ENCODE measurements around the gene NUP160. TPM values are rescaled to one million over a fixed set of nuclear protein-coding genes. Genes with fewer than 3 reads are reported as not detected.
A peak's percentile ranks its signal among the peaks of the same experiment; 100 is the strongest.
"Not testable (repeated sequence)": the region's sequence is repeated elsewhere in the genome, so short reads cannot be mapped to it uniquely, and the experiment has no call there.

Gene NUP160
- total RNA-seq, 1 donor from 2014 or later, result 91.9 TPM

GRCh38 chr11:47879259-47880158, 31.4 kb upstream of the NUP160 start:
- DNase-seq (ENCODE audit: low spot score), result no peak
- H3K4me3 Mint-ChIP-seq, result no peak overlapping the region
- H3K9me3 Mint-ChIP-seq, result peaks cover 23% of the 10 kb centered on the region
- H3K27me3 Mint-ChIP-seq (ENCODE audit: insufficient read depth), result no peaks in the 10 kb centered on the region
- H3K36me3 Mint-ChIP-seq (ENCODE audit: low read depth), result peaks cover 2% of the 10 kb centered on the region
- no peak overlapping the region for H3K27ac Mint-ChIP-seq
- no peaks in the 10 kb centered on the region for H3K4me1 Mint-ChIP-seq (ENCODE audit: low read depth)
- intact Hi-C loops (cut with micrococcal nuclease), result no loop called here

GRCh38 chr11:47875858-47876257, 27.7 kb upstream of the NUP160 start:
- H3K9me3 Mint-ChIP-seq, result peaks cover 27% of the 10 kb centered on the region
- H3K4me1 Mint-ChIP-seq (ENCODE audit: low read depth); DNase-seq (ENCODE audit: low spot score); H3K27ac Mint-ChIP-seq; H3K4me3 Mint-ChIP-seq; H3K36me3 Mint-ChIP-seq (ENCODE audit: low read depth); H3K27me3 Mint-ChIP-seq (ENCODE audit: insufficient read depth); intact Hi-C loops (cut with micrococcal nuclease): not testable (repeated sequence)

DNA sequence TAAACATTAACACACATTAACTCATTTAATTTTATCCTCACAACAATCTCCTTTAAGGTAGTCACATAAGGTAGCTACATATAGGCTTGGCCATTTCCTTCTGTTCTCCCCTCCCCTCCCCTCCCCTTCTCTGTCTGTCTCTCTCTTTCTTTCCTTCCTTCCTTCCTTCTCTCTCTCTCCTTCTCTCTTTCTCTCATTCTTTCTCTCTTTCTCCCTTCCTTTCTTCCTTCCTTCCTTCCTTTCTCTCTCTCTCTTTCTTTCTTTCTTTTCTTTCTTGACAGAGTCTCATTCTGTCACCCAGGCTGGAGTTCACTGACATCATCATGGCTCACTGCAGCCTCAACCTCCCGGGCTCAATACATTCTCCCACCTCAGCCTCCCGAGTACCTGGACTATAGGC, 22.3 kb upstream of the NUP160 start:
- DNase-seq (ENCODE audit: low spot score), result no peak
- H3K9me3 Mint-ChIP-seq, result peaks cover 6% of the 10 kb centered on the region
- no peak overlapping the region for H3K4me3 Mint-ChIP-seq
- peaks cover 3% of the 10 kb centered on the region for H3K36me3 Mint-ChIP-seq (ENCODE audit: low read depth)
- H3K27me3 Mint-ChIP-seq (ENCODE audit: insufficient read depth), result peaks cover 4% of the 10 kb centered on the region
- intact Hi-C loops (cut with micrococcal nuclease), result no loop called here
- H3K4me1 Mint-ChIP-seq (ENCODE audit: low read depth), result peaks cover 13% of the 10 kb centered on the region
- no peak overlapping the region for H3K27ac Mint-ChIP-seq

- peaks cover 19% of the 10 kb centered on the region for H3K4me1 Mint-ChIP-seq (ENCODE audit: low read depth)
- H3K27me3 Mint-ChIP-seq (ENCODE audit: insufficient read depth), result peaks cover 4% of the 10 kb centered on the region
- H3K36me3 Mint-ChIP-seq (ENCODE audit: low read depth), result peaks cover 3% of the 10 kb centered on the region
- H3K27ac Mint-ChIP-seq, result no peak overlapping the region
- H3K4me3 Mint-ChIP-seq, result no peak overlapping the region
- intact Hi-C loops (cut with micrococcal nuclease), result no loop called here
- DNase-seq (ENCODE audit: low spot score), result no peak
- H3K9me3 Mint-ChIP-seq, result peaks cover 5% of the 10 kb centered on the region
Measured at GRCh38 chr11:47869544-47870393, 21.6 kb upstream of the NUP160 start.

GRCh38 chr11:47867823-47868222, 19.7 kb upstream of the NUP160 start:
- intact Hi-C loops (cut with micrococcal nuclease), result no loop called here
- no peak for DNase-seq (ENCODE audit: low spot score)
- Mint-ChIP-seq H3K27me3 (ENCODE audit: insufficient read depth) (peaks cover 4% of the 10 kb centered on the region), H3K9me3 (no peaks in the 10 kb centered on the region), H3K27ac (no peak overlapping the region), H3K36me3 (ENCODE audit: low read depth) (no peaks in the 10 kb centered on the region), H3K4me3 (no peak overlapping the region), H3K4me1 (ENCODE audit: low read depth) (peaks cover 35% of the 10 kb centered on the region)

DNA sequence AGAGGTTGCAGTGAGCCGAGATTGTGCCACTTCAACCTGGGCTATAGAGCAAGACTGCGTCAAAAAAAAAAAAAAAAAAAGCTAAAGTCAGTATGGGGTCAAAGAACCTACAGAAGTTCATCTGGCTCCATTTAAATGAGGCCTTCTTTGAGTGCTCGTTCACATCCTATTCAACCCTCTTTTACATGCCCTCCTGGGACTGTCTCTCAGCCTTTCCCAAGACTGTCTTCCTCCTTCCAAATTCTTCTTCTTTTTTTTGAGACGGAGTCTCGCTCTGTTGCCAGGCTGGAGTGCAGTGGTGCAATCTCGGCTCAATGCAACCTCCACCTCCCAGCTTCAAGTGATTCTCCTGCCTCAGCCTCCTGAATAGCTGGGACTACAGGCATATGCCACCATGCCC, 18.7 kb upstream of the NUP160 start:
- intact Hi-C loops (cut with micrococcal nuclease); H3K27ac Mint-ChIP-seq; H3K27me3 Mint-ChIP-seq (ENCODE audit: insufficient read depth); H3K9me3 Mint-ChIP-seq; DNase-seq (ENCODE audit: low spot score); H3K36me3 Mint-ChIP-seq (ENCODE audit: low read depth); H3K4me3 Mint-ChIP-seq: not testable (repeated sequence)
- peaks cover 35% of the 10 kb centered on the region for H3K4me1 Mint-ChIP-seq (ENCODE audit: low read depth)

GRCh38 chr11:47864901-47865300, 16.8 kb upstream of the NUP160 start:
- intact Hi-C loops (cut with micrococcal nuclease), result loop anchor here (5.0 kb wide), 3 partner anchors 67 to 192 kb away; no protein-coding TSS in a partner anchor
- no peak overlapping the region for H3K4me3 Mint-ChIP-seq

GRCh38 chr11:47863898-47864430, 15.8 kb upstream of the NUP160 start:
- no peaks in the 10 kb centered on the region for H3K27me3 Mint-ChIP-seq (ENCODE audit: insufficient read depth)
- peak overlapping the region; percentile 18 for H3K27ac Mint-ChIP-seq
- no peaks in the 10 kb centered on the region for H3K36me3 Mint-ChIP-seq (ENCODE audit: low read depth)
- H3K4me3 Mint-ChIP-seq, result peak overlapping the region; percentile 10
- H3K4me1 Mint-ChIP-seq (ENCODE audit: low read depth), result peaks cover 33% of the 10 kb centered on the region
- intact Hi-C loops (cut with micrococcal nuclease), result loop anchor here (2.0 to 5.0 kb wide), 4 partner anchors 15 to 193 kb away; partner anchors contain the start of gene NUP160
- no peaks in the 10 kb centered on the region for H3K9me3 Mint-ChIP-seq
- DNase-seq (ENCODE audit: low spot score), result no peak

More at GRCh38 chr11:47864901-47865300, 16.8 kb upstream of the NUP160 start:
- Mint-ChIP-seq H3K4me1 (ENCODE audit: low read depth) (peaks cover 41% of the 10 kb centered on the region), H3K27me3 (ENCODE audit: insufficient read depth) (no peaks in the 10 kb centered on the region), H3K36me3 (ENCODE audit: low read depth) (no peaks in the 10 kb centered on the region), H3K27ac (no peak overlapping the region), H3K9me3 (no peaks in the 10 kb centered on the region)
- DNase-seq (ENCODE audit: low spot score), result no peak

DNA sequence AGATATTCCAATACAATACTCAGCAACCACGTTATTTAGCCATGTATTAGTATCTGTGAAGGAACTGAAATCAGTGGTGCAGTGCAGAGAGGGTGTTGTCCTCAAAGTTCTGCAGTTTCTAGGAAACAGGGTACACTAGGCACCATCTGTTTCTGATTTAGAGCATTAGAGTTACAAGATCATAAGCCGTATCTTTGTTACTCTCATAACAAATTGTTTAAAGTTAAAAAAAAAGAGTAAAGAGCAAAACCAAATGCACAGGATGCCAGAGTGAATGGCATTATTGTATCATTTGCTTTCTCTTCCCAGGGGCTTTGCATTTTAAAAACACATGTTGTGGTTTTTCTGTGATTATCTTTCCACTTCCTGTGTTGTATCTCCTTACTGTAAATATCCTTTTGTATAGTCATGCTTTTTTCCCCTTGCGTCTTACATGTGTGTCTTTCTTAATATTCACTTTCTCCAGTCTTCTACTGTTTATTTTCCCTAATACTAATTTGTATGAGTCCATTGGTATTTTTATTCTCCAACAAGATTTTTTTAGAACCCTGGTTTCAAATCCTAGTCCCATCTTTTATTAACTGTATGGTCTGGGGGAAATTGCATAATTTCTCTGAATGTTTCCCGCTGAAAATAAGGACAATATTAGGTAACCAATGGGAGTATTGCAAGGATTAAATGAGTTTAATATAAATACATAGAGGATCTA, 15.2 kb upstream of the NUP160 start:
- peak overlapping the region; percentile 21 for H3K27ac Mint-ChIP-seq
- intact Hi-C loops (cut with micrococcal nuclease), result loop anchor here (2.0 to 5.0 kb wide), 4 partner anchors 15 to 194 kb away; partner anchors contain the start of gene NUP160

DNA sequence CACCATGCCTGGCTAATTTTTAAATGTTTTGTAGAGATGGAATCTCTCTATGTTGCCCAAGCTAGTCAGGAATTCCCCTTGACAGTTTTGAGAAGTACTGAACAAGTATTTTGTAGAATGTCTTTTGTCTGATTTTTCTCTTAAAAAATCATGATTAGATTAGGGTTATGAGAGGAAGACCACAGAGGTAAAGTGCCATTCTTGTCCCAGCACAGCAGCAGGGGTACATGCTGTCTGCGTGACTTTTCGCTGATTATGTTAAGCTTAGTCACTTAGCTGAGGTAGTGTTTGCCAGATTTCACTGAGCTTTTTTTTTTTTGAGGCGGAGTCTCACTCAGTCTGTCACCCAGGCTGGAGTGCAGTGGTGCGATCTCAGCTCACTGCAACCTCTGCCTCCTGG, 13.6 kb upstream of the NUP160 start:
- H3K4me1 Mint-ChIP-seq (ENCODE audit: low read depth), result peaks cover 37% of the 10 kb centered on the region
- no peaks in the 10 kb centered on the region for H3K9me3 Mint-ChIP-seq
- intact Hi-C loops (cut with micrococcal nuclease), result loop anchor here (2.0 to 5.0 kb wide), 4 partner anchors 13 to 196 kb away; partner anchors contain the start of gene NUP160
- H3K36me3 Mint-ChIP-seq (ENCODE audit: low read depth), result no peaks in the 10 kb centered on the region
- no peak for DNase-seq (ENCODE audit: low spot score)
- H3K27me3 Mint-ChIP-seq (ENCODE audit: insufficient read depth), result no peaks in the 10 kb centered on the region
- H3K4me3 Mint-ChIP-seq, result no peak overlapping the region
- H3K27ac Mint-ChIP-seq, result no peak overlapping the region

More for the DNA sequence above, 15.2 kb upstream of the NUP160 start:
- no peak for DNase-seq (ENCODE audit: low spot score)
- H3K36me3 Mint-ChIP-seq (ENCODE audit: low read depth), result no peaks in the 10 kb centered on the region
- H3K9me3 Mint-ChIP-seq, result no peaks in the 10 kb centered on the region
- peaks cover 33% of the 10 kb centered on the region for H3K4me1 Mint-ChIP-seq (ENCODE audit: low read depth)
- H3K4me3 Mint-ChIP-seq, result peak overlapping the region; percentile 57
- no peaks in the 10 kb centered on the region for H3K27me3 Mint-ChIP-seq (ENCODE audit: insufficient read depth)

DNA sequence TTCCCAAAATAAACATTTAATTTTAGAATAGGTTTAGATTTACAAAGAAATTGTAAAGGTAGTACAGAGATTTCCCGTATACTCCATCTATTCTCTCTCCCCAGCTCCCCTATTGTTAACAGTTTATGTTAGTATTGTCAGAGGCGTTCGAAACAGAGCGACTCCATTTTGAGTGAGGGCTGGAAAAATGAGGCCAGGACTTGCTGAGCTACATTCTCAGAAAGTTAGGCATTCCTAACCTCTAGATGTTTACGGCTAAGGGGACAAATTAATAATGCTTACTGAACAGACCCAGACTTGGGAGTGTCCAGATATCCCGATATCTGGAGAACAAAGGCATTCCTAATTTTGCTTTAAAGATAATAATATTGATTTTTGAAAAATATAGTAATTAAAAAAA, 12.4 kb upstream of the NUP160 start:
- Mint-ChIP-seq H3K36me3 (ENCODE audit: low read depth) (no peaks in the 10 kb centered on the region), H3K4me3 (no peak overlapping the region), H3K4me1 (ENCODE audit: low read depth) (peaks cover 34% of the 10 kb centered on the region), H3K27me3 (ENCODE audit: insufficient read depth) (no peaks in the 10 kb centered on the region), H3K9me3 (no peaks in the 10 kb centered on the region), H3K27ac (no peak overlapping the region)
- intact Hi-C loops (cut with micrococcal nuclease), result loop anchor here (5.0 kb wide), 3 partner anchors 72 to 197 kb away; no protein-coding TSS in a partner anchor
- DNase-seq (ENCODE audit: low spot score), result no peak

GRCh38 chr11:47857892-47858543, 9.9 kb upstream of the NUP160 start:
- H3K27ac Mint-ChIP-seq, result no peak overlapping the region
- no peak for DNase-seq (ENCODE audit: low spot score)
- no peaks in the 10 kb centered on the region for H3K36me3 Mint-ChIP-seq (ENCODE audit: low read depth)
- H3K4me3 Mint-ChIP-seq, result no peak overlapping the region
- H3K4me1 Mint-ChIP-seq (ENCODE audit: low read depth), result peaks cover 12% of the 10 kb centered on the region
- H3K9me3 Mint-ChIP-seq, result no peaks in the 10 kb centered on the region
- H3K27me3 Mint-ChIP-seq (ENCODE audit: insufficient read depth), result no peaks in the 10 kb centered on the region
- intact Hi-C loops (cut with micrococcal nuclease), result no loop called here
